K562 (cell line): ENCODE data around the gene DCUN1D3. TPM values are rescaled to one million over a fixed set of nuclear protein-coding genes. Genes with fewer than 3 reads are reported as not detected.

ENCODE experiments used
- ATAC-seq: fragments of 200-7000 bp; cut with Tn5 transposase; 3 replicates; pipeline ENCODE4 v1.9.1; 2020; ENCODE audit warnings: moderate library complexity
- BruUV-seq: library from RNA; stranded (reverse); fragments of 400-500 nt; replicated peaks from 2 replicates; lab custom pipeline; 2021; lab: Mats Ljungman, UMichigan
- CTCF ChIA-PET: fragments of 300-600 bp; formaldehyde crosslinking; extraction: SDS; loops from one replicate; lab custom pipeline; 2021; ENCODE audit warnings: low intra/inter-chr PET ratio; lab: Yijun Ruan, JAX
- POLR2A ChIA-PET: fragments of 300-600, 350-650 bp; sonication (Branson Sonifier 250); formaldehyde crosslinking; extraction: SDS; loops from one replicate; lab custom pipeline; 2021; ENCODE audit warnings: antibody characterized with exemption, inconsistent platforms; lab: Yijun Ruan, JAX
- DNase-seq, 4 experiments: peaks; one replicate each; pipeline versions ENCODE4 v3.0.0 to v3.0.0-alpha.2; 2011 to 2018; ENCODE audit warnings: low spot score in 3 of 4, mixed read lengths in 3 of 4; ENCODE audit errors: extremely low read depth in 1 of 4
- FAIRE-seq: peaks from 2 replicates; lab custom pipeline; 2011; peaks lifted over from hg19 to GRCh38; lab: Jason Lieb, UNC
- H2AFZ ChIP-seq: 2 replicates; pipeline ENCODE4 v1.6.0; 2011; ENCODE audit warnings: low read depth, low read length, control low read depth, inconsistent platforms
- H3K27ac ChIP-seq: fragments of 200-600 bp; 3 replicates; pipeline ENCODE4 v1.8.0; 2011; ENCODE audit warnings: low read depth, mild to moderate bottlenecking, control low read depth, inconsistent platforms, low read length, moderate library complexity, mixed read lengths; ENCODE audit errors: extremely low read depth
- H3K27me3 ChIP-seq, 2 experiments: fragments of 300-600 bp in 1 of 2; 2 replicates in 1 of 2; 3 replicates in 1 of 2; pipeline versions ENCODE4 v1.6.0 to v1.8.0; 2011; ENCODE audit warnings: inconsistent platforms in 2 of 2, low read length in 2 of 2, mild to moderate bottlenecking in 1 of 2, mixed read lengths in 1 of 2, moderate library complexity in 1 of 2; ENCODE audit not compliant: control insufficient read depth in 2 of 2, insufficient read depth in 2 of 2
- H3K36me3 ChIP-seq: fragments of 300-600 bp; 3 replicates; pipeline ENCODE4 v1.8.0; 2011; ENCODE audit warnings: mild to moderate bottlenecking, low read length, inconsistent platforms; ENCODE audit not compliant: control insufficient read depth, insufficient read depth
- H3K4me1 ChIP-seq, 2 experiments: fragments of 200-600 bp in 1 of 2; replicated peaks in 1 of 2; 2 replicates in 1 of 2; 3 replicates in 1 of 2; pipeline versions ENCODE4 v1.5.1 to v1.8.0; 2011; ENCODE audit warnings: inconsistent platforms in 2 of 2, low read length in 2 of 2, mild to moderate bottlenecking in 1 of 2, mixed read lengths in 1 of 2, moderate library complexity in 1 of 2; ENCODE audit not compliant: control insufficient read depth in 2 of 2, insufficient read depth in 2 of 2
- H3K4me2 ChIP-seq: 2 replicates; pipeline ENCODE4 v1.6.1; 2011; ENCODE audit warnings: low read length, control low read depth, inconsistent platforms, mixed read lengths; ENCODE audit not compliant: insufficient read depth
- H3K4me3 ChIP-seq: fragments of 200-600 bp; sonication (generic), shearing (Covaris generic); 2 replicates; pipeline ENCODE4 v1.5.1; 2016; ENCODE audit warnings: control low read depth, inconsistent platforms
- H3K79me2 ChIP-seq: fragments of 200-600 bp; 3 replicates; pipeline ENCODE4 v1.8.0; 2011; ENCODE audit warnings: low read length, inconsistent platforms; ENCODE audit not compliant: control insufficient read depth, insufficient read depth
- H3K9ac ChIP-seq, 2 experiments: 2 replicates each; pipeline versions ENCODE4 v1.6.0 to v1.6.1; 2011; ENCODE audit warnings: low read depth in 2 of 2, low read length in 2 of 2, control low read depth in 1 of 2, inconsistent platforms in 1 of 2, mild to moderate bottlenecking in 1 of 2, mixed read lengths in 1 of 2; ENCODE audit not compliant: insufficient read depth in 1 of 2
- H3K9me1 ChIP-seq: one replicate; pipeline ENCODE4 v1.6.0; 2011; ENCODE audit warnings: inconsistent platforms, mild to moderate bottlenecking, low read length, moderate library complexity; ENCODE audit not compliant: control insufficient read depth, insufficient read depth
- H3K9me3 ChIP-seq: replicated peaks from 2 replicates; pipeline ENCODE4 v1.5.1; 2011; ENCODE audit warnings: low read depth, low read length, inconsistent platforms; ENCODE audit not compliant: control insufficient read depth, insufficient read depth
- H4K20me1 ChIP-seq: replicated peaks from 2 replicates; pipeline ENCODE4 v1.6.1; 2011; ENCODE audit warnings: low read length, inconsistent platforms, mixed read lengths; ENCODE audit not compliant: control insufficient read depth, insufficient read depth
- CHD1 ChIP-seq: fragments of 200-600 bp; sonication (generic); IDR thresholded peaks from one replicate; pipeline ENCODE4 v1.6.1; 2012; ENCODE audit warnings: mild to moderate bottlenecking, moderate library complexity, low read length, inconsistent platforms
- KDM5B ChIP-seq: fragments of 200-600 bp; sonication (generic); IDR thresholded peaks from 2 replicates; pipeline ENCODE4 v1.6.1; 2012; ENCODE audit warnings: low read depth, mild to moderate bottlenecking, moderate library complexity, low read length, control low read depth, inconsistent platforms; ENCODE audit not compliant: insufficient replicate concordance
- NFIC ChIP-seq: fragments of 450-650 bp; IDR thresholded peaks from 2 replicates; pipeline ENCODE4 v1.6.1; 2017; ENCODE audit warnings: mild to moderate bottlenecking, inconsistent platforms
- POLR2AphosphoS2 ChIP-seq: IDR thresholded peaks from 2 replicates; pipeline ENCODE4 v1.6.1; 2012; ENCODE audit warnings: low read length, improper control_type of control experiment
- PTBP1 ChIP-seq: fragments of 200-400 bp; formaldehyde crosslinking; IDR thresholded peaks from 2 replicates; pipeline ENCODE4 v1.6.1; 2017; ENCODE audit warnings: low read depth, low read length
- RBBP5 ChIP-seq: fragments of 200-600 bp; sonication (generic); IDR thresholded peaks from 2 replicates; pipeline ENCODE4 v1.6.1; 2012; ENCODE audit warnings: borderline replicate concordance, mild to moderate bottlenecking, low read length, control low read depth, inconsistent platforms; ENCODE audit not compliant: insufficient read depth, poor library complexity, severe bottlenecking
- SNIP1 ChIP-seq: fragments of 450-650 bp; IDR thresholded peaks from 2 replicates; pipeline ENCODE4 v1.7.1; 2017; ENCODE audit warnings: low read depth, mild to moderate bottlenecking
- STAT5B ChIP-seq: fragments of 250-450 bp; sonication (Bioruptor Pico); IDR thresholded peaks from 2 replicates; pipeline ENCODE4 v1.8.0; 2021; ENCODE audit warnings: mild to moderate bottlenecking, inconsistent platforms
- ZNF24 ChIP-seq: fragments of 450-650 bp; IDR thresholded peaks from 2 replicates; pipeline ENCODE4 v1.6.1; 2016
- ZNF408 ChIP-seq: fragments of 250-450 bp; sonication (Bioruptor Pico); IDR thresholded peaks from 2 replicates; pipeline ENCODE4 v1.4.0; 2020; ENCODE audit warnings: low read depth, mild to moderate bottlenecking, moderate library complexity
- WGBS: fragments of 100-300 bp; shearing (Covaris generic); methylation state at CpG from one replicate; pipeline ENCODE4 v1.1.6; 2016; ENCODE audit warnings: low coverage, mixed read lengths; ENCODE audit not compliant: insufficient coverage; ENCODE audit errors: missing lambda C conversion rate; 5-methylcytosine and 5-hydroxymethylcytosine counted together
- in situ Hi-C: fragments of 300-500 bp; cut with MboI; formaldehyde crosslinking; loops from 4 replicates; pipeline ENCODE4 v1.15.0; 2018; ENCODE audit warnings: inconsistent platforms, mixed read lengths
- intact Hi-C: fragments of 100-400 bp; cut with micrococcal nuclease; formaldehyde crosslinking; loops from 2 replicates; pipeline ENCODE4 v1.14.2; 2022
- polyA plus RNA-seq, 8 experiments: library from polyadenylated mRNA; depleted of rRNA in 4 of 8; stranded (reverse) in 5 of 8; unstranded in 3 of 8; fragments of >200 nt; fragmentation: Nextera tagmentation in 2 of 8; fragmentation: Illumina TruSeq in 1 of 8; extraction: Ambion mirVana in 2 of 8; extraction: Trizol in 1 of 8; gene quantifications; 2 replicates each; pipeline versions ENCODE4 v1.2.1 to v1.2.3, GENCODE V29; 2011 to 2014; ENCODE audit warnings: inconsistent platforms in 1 of 8, missing spikeins in 1 of 8
- total RNA-seq, 7 experiments: library from RNA; depleted of rRNA in 6 of 7; stranded (reverse); fragments of >200 nt in 6 of 7; fragmentation: Illumina TruSeq in 2 of 7; extraction: Trizol in 2 of 7; gene quantifications; 2 replicates each; pipeline versions ENCODE4 v1.2.1 to v1.2.3, GENCODE V29; 2011 to 2021; ENCODE audit warnings: low replicate concordance in 1 of 7
- TF ChIP-seq, protein P1 (sequence below): fragments of 250-450 bp; sonication (Bioruptor Pico); IDR thresholded peaks from 2 replicates; pipeline ENCODE4 v1.8.0; 2021; ENCODE audit warnings: borderline replicate concordance, mild to moderate bottlenecking, moderate library complexity; ENCODE audit not compliant: poor library complexity, severe bottlenecking

The DCUN1D3 gene
- total and polyA plus RNA-seq, 9 of the 15 experiments (the other 6 are each of a cell fraction or from before 2014, with no cell fraction given): 1.0 to 4.7 (median 2.2) TPM

DNA sequence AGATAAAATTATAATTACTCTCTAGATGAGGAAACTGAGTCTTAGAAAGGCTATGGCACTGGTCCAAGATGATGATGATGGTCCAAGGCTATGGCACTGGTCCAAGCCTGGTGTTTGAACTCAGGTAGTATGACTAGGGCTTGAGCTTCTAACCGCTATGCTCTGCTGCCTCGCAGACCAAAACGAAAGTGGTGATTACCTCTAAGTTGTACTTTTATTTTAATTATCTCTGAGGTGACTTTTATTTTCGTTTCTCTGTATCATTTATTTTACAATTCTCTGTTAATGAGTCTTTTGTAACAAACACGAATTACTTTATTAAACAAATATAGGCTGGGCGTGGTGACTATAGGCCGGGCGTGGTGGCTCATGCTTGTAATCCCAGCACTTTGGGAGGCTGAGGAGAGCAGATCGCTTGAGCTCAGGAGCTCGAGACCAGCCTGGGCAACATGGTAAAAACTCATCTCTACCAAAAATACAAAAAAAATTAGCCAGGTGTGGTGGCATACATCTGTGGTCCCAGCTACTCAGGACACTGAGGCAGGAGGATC is 88.2 kb downstream of the DCUN1D3 start:
- peaks cover 11 to 13% of the 10 kb centered on the region in 2 experiments for H3K4me1 ChIP-seq
- ChIA-PET POLR2A (interaction anchor here (0.9 kb wide), 1 partner anchor 29 kb away, joined by 3 read pairs; no protein-coding TSS in a partner anchor), CTCF (no interaction called here)
- intact Hi-C loops: no loop called here
- H3K27me3 ChIP-seq: no peaks in the 10 kb centered on the region
- in situ Hi-C loops: no loop called here
- H3K9ac ChIP-seq: no peak overlapping the region
- ATAC-seq (no peak), DNase-seq (no peak), FAIRE-seq (no peak)
- H3K9me3 ChIP-seq: no peaks in the 10 kb centered on the region; the same call in 1 of the 2 replicates
- BruUV-seq: no TSS peak
- H3K4me3 ChIP-seq: no peak overlapping the region
- TF ChIP-seq, protein P1, sequence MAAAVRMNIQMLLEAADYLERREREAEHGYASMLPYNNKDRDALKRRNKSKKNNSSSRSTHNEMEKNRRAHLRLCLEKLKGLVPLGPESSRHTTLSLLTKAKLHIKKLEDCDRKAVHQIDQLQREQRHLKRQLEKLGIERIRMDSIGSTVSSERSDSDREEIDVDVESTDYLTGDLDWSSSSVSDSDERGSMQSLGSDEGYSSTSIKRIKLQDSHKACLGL: no peak
- no peak for TF ChIP-seq SNIP1
- TF ChIP-seq NFIC: peak; percentile 18; the same call in 1 of the 2 replicates
- TF ChIP-seq, all 486 proteins: peak for 1
- no peak overlapping the region for H2AFZ ChIP-seq
- H4K20me1 ChIP-seq: no peaks in the 10 kb centered on the region
- H3K4me2 ChIP-seq: no peak overlapping the region
- 82% methylated on average over 10 of the region's 10 CpGs for whole genome bisulfite sequencing
- no peaks in the 10 kb centered on the region for H3K9me1 ChIP-seq
- peaks cover 24% of the 10 kb centered on the region for H3K79me2 ChIP-seq
- H3K27ac ChIP-seq: no peak overlapping the region
- H3K36me3 ChIP-seq: peaks cover 48% of the 10 kb centered on the region

DNA sequence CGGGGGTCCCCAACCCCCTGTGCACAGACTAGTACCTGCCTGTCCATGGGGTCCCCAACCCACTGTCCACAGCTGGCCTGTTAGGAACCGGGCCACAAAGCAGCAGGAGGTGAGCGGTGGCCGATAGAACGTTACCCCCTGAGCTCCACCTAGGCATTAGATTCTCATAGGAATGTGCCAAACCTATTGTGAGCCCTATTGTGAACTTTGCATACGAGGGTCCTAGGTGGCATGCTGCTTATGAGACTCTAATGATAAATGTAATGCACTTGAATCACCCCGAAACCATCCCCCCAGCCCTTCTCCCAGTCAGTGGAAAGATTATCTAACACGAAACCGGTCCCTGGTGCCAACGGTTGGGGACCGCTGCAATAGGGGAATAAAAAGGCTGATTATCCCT is 92.3 kb downstream of the DCUN1D3 start:
- H3K4me2 ChIP-seq: peak overlapping the region; percentile 98
- no TSS peak for BruUV-seq
- intact Hi-C loops: loop anchor here (5.0 to 10.0 kb wide), 3 partner anchors 66 to 274 kb away; partner anchors contain the start of gene THUMPD1

More for the DNA sequence above, 92.3 kb downstream of the DCUN1D3 start:
- Histone ChIP-seq H3K9me1 (no peaks in the 10 kb centered on the region), H3K27ac (peak overlapping the region; percentile 98), H3K79me2 (peaks cover 56% of the 10 kb centered on the region), H2AFZ (peak overlapping the region; percentile 22; the same call in 1 of the 2 replicates), H3K27me3 (no peaks in the 10 kb centered on the region), H3K9ac (peak overlapping the region; percentile 91 to 95), H4K20me1 (no peaks in the 10 kb centered on the region), H3K4me1 (peaks cover 24% of the 10 kb centered on the region in 2 experiments), H3K9me3 (no peaks in the 10 kb centered on the region; the same call in 1 of the 2 replicates), H3K4me3 (peak overlapping the region; percentile 96)
- DNase-seq: no peak
- POLR2A ChIA-PET: interaction anchor here (1.1 to 1.4 kb wide), 2 partner anchors 12 to 63 kb away, joined by 3 read pairs; no protein-coding TSS in a partner anchor
- WGBS: 40% methylated on average over 11 of the region's 11 CpGs
- TF ChIP-seq POLR2AphosphoS2 (0 out of 2 replicates have a peak, but pooled peaks have one; percentile 52), PTBP1 (no peak), KDM5B (peak; percentile 38), STAT5B (no peak), ZNF408 (no peak), CHD1 (peak; percentile 5), RBBP5 (peak; percentile 23), ZNF24 (peak; percentile 36; the same call in 1 of the 2 replicates)
- TF ChIP-seq, all 486 proteins: peak for 5
- ATAC-seq: no peak
- CTCF ChIA-PET: interaction anchor here (0.7 kb wide), 1 partner anchor 181 kb away, joined by 6 read pairs; no protein-coding TSS in a partner anchor
- no peak for FAIRE-seq
- in situ Hi-C loops: no loop called here
- H3K36me3 ChIP-seq: peaks cover 18% of the 10 kb centered on the region
